Effector CD8-positive, alpha-beta T cell (primary cell): ENCODE measurements around the gene MAVS.
"Not testable (repeated sequence)": the region's sequence is repeated elsewhere in the genome, so short reads cannot be mapped to it uniquely, and the experiment has no call there.

Source experiments
- DNase-seq: peaks from one replicate; lab custom pipeline; 2025; lab: John Stamatoyannopoulos, UW

The MAVS gene

DNA sequence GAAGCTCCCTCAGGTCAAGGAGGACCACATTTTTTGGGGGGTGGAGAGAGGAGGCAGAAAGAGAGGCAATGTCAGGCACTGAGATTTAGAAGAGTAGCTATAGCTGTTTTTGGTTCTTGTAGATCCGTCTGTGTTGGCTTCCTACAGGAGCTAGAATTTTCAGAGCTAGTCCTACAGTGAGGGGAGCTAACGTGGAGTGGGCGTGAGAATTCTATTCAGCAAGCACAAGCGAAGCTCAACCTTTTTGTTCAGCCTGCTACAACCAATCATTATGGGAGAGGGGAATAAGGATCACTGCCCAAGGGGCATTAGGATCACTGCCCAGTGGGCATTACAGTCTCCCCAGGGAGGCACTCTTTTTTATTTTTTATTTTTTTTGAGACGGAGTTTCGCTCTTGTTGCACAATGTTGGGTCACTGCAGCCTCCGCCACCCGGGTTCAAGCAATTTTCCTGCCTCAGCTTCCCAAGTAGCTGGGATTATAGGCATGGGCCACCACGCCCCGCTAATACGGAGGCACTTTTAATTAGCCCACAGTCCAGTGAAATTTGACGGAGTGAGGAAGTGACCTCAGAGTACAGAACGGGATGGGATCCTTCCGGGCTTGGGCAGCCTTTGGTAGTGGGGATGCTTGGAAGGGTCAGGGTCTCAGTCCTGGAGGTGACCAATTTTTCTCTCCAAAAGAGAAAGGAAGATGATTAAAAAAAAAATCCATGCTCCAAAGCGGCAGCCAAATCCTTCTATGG is 41.4 kb downstream of the MAVS start:
- no peak for DNase-seq

DNA sequence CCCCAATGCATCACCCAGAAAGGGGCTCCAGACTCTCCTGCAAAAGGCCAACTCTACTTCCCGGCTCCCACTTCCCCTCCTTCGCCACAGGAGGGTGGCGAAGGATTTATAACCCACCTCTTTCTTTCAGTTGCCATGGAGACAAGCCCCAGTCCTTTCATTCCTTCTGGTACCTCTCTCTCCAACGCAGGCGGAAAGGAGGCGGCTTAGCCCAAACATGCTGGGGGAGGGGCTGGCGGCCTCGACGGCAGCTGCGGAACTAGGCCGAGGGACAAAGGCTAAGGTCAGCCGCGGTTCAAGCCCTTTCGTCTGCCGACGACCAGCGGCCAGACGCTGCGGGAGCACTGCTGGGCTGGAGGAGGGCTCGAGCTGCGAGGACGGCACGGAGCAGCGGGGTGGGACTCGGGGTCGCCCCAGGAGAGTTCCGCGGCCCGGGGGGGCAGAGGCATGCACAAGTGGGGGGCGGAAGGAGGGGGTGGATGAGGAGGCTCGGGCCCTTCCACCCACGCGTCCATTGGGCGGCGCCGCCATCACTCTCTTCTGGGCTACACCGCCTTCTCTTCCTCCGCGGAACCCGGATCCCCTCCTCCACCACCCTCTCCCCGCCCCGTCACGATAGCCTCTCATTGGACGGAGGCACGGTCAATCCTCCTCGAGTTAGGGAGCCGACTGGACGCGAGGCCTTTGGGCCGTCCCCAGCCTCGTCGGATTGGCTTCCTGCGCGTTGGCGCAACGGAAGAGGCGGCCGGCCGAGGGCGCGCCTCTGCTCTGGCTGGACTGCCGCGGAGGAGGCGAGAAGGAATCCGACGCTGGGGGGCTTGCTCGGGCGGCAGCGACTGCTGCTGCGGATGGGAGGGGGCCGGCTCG is 42.2 kb downstream of the MAVS start, which contains the start of gene PANK2:
TSS of gene PANK2 (plus strand) at position 766 of the 867 bp plus-strand sequence.
- peak; percentile 95 for DNase-seq

DNA sequence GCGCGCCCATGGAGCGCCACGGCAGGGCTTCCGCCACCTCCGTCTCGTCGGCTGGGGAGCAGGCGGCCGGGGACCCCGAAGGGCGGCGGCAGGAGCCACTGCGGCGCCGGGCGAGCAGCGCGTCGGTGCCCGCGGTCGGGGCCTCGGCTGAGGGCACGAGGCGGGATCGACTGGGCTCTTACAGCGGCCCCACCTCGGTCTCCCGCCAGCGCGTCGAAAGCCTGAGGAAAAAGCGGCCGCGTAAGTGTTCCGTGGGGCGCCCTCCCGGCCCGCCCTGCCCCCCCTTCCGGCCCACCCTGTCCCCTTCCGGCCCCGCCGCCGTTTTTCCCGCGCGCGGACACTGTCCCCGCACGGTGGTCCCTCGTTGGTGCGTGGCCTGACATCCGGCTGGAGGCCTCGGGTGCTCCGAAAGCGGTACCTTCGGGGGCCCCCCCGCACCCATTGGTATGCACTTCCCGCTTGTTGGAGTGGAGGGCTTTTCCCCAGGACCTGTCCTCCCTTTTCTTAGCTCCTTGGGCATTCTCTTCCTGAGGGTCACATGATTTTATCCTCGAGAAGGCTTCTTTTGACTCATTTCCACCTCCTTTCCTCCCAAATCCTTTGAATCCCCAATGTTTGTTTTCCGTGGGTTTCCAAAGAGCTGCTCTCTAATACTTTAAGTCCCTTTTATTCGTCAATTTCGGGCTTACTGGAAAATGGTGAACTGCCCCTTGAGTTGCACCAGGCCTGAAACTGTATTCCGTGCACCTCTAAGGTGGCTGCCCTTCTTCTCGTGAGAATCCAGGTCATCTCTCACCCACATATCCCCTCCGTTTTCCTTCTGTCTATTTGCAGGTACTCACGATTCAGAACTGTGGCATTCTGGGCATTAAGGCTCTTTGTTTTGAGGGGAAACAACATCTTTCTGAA is 43.1 kb downstream of the MAVS start:
- DNase-seq: peak; percentile 11

DNA sequence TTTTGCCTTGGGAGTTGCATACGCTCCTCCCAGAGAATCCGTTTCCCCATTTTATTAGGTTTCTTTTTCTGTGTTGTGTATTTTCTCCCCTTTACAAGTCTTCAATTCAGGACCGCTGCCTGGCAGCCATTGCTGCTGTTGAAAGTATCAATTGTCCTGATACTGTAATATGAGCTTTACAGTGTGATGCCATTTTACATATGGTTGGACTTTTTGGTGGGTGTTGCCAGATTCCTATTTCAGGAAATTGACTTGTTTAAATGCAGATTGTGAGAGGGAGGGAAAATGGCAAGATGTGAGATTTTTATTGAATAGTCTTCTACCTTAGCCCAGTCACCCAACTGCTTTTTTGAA is 43.7 kb downstream of the MAVS start:
- no peak for DNase-seq

DNA sequence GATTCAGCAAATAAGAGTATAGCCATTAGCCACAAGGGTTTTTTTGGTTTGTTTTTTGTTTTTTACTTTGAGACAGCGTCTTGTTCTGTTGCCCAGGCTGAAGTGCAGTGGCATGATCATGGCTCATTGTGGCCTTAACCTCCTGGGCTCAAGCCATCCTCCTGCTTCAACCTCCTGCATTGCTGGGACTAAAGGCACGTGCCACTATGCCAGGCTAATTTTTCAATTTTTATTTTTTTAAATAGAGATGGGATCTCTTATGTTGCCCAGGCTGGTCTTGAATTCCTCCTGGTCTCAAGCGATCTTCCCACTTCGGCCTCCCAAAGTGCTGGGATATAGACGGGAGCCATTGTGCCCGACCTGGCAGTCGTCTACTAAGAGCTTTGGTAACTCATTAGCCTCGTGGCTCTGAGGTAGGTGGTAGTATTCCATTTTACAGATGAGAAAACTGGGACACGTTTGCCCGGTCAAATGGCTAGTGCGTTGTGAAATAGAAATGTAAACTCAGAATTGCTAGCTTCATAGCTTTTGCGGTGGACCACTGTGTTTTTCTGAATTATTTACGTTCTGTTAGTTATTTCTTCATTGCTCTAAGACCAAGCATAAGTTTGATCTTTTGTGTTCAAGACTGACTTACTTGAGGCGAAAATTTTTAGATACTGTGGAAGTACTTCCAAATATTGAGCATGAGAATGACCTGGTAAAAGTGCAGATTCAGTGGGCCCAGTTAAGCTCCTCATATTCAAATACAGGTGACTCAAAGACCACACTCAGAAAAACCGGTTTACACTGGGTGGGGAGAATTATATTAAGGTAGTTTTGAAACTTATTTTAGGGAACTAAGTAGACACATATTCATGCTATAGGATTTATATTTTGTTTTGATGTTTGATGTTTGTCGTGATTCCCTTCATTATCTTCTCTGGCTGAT is 44.6 kb downstream of the MAVS start:
- DNase-seq: no peak

DNA sequence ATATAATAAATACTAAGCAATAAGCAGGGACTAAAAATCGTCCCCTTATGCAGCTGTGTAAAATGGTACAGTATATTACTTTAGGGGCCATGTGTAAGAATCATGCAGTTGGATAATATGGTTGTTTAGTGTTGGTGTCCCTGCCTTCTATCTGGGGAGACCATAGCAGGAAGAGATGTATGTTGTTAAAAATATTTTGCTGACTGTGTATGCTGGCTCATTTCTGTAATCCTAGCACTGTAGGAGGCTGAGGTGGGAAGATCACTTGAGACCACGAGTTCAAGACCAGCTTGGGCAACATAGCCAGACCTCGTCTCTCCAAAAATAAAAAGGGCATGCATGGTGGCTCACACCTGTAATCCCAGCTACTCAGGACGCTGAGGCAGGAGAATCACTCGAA is 48.2 kb downstream of the MAVS start:
- no peak for DNase-seq

DNA sequence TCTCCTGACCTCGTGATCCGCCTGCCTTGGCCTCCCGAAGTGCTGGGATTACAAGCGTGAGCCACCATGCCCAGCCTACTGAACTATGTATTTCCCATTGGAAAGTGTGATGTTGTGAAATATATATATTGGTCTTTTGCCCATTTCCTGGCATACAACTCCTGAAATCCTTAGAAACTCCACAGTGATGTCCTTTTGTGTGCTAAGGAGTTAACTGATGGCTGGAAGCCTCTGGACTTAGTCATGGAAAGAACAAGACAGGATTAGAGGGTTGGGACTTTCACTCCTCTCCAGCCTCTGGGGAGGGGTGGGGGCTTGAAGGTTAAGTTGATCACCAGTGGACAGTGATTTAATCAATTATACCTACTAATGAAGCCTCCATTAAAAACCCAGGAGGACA is 49.7 kb downstream of the MAVS start:
- DNase-seq: no peak

DNA sequence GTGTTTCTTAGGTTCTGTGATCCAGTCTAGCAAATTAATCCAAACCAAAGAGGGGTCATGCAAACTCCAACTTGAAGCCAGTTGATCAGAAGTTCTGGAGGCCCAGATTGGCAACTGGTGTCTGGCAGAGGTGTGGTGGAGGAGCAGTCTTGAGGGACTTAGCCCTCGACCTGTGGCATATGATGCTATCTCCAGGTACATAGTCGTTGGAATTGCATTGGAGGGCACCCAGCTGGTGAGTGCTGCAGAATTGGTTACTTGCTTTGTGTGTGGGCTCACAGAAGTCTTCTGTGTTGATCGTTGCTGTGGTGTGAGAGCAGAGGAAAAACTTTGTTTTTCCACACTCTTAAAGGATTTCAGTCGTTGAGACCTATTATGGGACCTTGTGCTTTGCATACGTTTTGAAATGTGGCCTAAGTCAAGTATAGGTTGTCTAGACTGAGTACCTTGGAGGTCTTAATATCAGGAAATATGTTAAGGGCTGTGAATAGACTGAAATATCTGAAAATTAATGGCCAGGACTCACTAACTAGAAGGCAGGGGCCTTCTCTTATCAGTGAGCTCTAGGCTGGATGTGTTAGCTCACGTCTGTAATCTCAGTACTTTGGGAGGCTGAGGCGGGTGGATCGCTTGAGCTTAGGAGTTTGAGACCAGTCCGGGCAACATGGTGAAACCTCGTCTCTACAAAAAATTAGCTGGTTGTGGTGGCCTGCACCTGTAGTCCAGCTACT is 50.4 kb downstream of the MAVS start:
- no peak for DNase-seq

DNA sequence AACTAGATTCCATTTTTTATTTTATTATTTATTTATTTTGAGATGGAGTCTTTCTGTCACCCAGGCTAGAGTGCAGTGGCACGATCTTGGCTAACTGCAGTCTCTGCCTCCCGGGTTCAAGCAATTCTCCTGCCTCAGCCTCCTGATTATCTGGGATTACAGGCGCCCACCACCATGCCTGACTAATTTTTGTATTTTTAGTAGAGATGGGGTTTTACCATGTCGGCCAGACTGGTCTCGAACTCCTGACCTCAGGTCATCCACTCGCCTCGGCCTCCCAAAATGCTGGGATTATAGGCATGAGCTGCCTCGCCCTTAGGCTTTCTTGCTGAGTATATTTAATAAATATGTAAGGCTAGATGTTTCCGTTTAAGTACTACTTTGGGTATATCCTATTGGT is 51.5 kb downstream of the MAVS start:
- DNase-seq: not testable (repeated sequence)

DNA sequence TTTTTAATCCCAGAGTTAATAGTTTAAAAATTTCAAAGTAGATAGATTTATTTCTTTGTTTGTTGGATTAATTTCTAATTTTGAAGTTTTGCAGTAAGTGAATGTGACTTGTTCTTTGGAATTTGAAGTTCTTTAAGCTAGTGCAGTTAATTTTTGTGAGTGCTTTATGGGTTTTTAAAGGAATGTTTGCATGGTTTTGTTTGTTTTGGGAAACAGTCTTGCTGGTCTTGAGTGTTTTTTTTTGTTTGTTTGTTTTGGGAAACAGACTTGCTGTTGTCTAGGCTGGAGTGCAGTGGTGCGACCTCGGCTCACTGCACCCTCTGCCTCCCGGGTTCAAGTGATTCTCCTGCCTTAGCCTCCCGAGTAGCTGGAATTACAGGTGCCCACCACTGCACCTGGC is 52.0 kb downstream of the MAVS start:
- DNase-seq: no peak

DNA sequence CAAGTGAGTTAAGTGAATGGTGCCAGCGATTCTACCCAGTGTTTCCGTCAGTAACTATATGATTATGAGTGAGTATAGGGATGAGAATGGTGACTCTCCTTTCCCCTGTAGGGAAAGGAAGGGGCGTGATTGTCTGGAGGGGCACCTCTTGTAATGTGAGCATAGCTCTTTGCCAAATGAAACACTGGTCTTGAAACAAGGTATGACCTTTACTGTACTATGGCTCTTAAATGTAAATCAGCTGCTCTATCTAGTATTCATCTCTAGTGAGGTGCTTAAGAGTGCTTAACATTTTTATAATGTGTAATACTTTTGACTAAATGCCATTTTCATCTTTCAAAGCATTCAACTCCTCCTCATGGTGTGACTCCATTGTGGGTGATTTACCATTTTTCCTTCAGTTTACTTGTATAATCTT is 53.6 kb downstream of the MAVS start:
- no peak for DNase-seq

DNA sequence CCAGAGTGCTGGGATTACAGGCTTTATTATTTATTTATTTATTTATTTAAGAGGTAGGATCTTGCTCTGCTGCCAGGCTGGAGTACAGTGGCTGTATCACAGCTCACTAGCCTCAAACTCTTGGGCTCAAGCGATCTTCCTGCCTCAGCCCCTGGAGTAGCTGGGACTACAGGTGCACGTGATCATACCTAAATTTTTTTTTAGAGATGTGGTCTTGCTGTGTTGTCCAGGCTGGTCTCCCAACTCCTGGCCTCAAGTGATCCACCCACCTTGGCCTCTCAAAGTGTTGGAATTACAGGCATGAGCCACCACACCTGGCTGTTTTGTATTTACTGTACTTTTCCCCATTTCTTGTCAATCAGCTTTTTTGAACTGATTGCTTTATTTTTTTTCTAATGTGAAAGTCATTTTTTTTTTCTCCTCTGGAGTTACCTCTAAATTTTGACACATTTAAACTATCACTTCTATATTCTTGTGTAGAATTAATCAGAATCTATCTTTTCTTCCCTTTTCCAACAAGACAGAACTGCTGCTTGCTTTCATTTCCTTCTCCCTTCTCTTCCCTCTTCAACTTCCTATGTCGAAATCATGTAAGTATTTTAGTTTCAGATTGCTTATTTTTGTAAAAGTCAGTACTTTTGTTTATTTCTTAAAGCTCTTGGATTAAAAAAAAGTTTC is 54.5 kb downstream of the MAVS start:
- no peak for DNase-seq

DNA sequence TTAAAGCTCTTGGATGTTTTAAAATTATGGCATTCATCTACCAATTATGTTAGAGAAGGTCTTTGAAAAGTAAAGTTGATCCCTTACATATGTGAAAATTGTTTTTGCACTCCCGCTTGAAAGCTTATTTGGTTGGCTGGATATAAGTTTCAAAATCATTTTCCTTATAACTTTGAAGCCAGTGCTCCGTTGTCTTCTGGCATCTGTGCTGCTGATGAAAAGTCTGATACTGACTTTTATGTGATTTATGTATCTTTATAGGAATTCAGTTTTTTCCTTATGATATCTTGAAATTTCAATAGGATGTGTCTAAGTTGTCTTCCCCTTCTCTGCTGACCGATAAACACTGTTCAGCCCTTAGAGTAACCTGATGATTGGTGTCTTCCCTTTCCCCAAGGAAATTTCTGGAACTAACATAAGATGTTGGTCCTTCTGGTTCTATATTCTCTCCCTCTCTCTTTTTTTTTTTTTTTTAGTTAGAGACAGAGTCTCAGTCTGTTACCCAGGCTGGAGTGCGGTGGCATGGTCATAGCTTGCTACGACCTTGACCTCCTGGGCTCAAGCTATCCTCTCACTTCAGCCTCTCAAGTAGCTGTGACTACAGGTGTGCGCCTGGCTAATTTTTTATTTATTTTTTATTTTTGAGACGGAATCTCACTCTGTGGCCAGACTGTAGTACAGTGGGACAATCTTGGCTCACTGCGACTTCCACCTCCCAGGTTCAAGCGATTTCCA is 55.2 kb downstream of the MAVS start:
- DNase-seq: no peak

DNA sequence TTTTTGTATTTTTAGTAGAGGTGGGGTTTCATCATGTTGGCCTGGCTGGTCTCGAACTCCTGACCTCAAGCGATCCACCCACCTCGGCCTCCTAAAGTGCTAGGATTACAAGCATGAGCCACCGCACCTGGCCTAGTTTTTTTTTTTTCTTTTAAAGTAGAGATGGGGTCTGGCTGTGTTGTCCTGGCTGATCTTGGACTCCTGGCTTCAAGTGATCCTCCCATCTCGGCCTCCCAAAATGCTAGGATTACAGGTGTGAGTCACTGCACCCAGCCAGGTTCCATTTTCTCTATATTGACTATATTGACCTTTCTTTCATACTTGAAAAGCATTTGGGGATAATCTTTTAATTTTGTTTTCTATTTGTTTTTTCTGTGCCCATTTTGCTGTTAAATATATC is 55.8 kb downstream of the MAVS start:
- DNase-seq: no peak

DNA sequence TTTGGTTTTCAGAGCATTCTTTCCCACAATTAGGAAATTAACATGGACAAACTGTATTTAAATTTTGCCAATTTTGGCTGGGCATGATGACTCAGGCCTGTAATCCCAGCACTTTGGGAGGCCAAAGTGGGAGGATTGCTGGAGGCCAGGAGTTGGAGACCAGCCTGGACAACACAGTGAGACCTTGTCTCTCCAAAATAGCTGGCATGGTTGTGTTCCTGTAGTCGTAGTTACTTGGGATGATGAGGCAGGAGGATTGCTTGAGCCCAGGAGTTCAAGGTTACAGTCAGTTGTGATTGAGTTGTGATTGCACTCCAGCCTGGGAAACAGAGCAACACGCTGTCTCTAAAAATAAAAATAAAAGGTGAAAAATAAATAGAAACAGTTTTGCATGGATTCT is 57.6 kb downstream of the MAVS start:
- no peak for DNase-seq

DNA sequence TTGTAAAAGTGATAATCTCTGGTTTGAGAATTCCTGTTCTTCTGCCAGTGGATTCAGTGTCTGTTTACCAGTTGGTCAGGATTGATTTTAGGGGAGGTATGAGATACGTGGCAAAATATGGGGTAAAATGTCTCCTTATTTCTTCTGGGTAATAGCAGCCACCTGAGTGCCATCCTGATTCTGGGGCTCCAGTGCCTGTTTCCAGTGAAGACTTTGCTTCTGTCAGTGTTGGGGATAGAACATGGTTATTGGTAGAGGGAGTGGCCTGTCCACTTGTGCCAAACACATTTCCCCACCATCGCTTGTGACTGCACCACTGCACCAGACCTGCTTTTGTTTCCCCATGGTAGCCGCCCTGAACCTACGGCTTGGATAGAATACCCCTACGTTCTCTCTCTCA is 58.2 kb downstream of the MAVS start:
- no peak for DNase-seq

DNA sequence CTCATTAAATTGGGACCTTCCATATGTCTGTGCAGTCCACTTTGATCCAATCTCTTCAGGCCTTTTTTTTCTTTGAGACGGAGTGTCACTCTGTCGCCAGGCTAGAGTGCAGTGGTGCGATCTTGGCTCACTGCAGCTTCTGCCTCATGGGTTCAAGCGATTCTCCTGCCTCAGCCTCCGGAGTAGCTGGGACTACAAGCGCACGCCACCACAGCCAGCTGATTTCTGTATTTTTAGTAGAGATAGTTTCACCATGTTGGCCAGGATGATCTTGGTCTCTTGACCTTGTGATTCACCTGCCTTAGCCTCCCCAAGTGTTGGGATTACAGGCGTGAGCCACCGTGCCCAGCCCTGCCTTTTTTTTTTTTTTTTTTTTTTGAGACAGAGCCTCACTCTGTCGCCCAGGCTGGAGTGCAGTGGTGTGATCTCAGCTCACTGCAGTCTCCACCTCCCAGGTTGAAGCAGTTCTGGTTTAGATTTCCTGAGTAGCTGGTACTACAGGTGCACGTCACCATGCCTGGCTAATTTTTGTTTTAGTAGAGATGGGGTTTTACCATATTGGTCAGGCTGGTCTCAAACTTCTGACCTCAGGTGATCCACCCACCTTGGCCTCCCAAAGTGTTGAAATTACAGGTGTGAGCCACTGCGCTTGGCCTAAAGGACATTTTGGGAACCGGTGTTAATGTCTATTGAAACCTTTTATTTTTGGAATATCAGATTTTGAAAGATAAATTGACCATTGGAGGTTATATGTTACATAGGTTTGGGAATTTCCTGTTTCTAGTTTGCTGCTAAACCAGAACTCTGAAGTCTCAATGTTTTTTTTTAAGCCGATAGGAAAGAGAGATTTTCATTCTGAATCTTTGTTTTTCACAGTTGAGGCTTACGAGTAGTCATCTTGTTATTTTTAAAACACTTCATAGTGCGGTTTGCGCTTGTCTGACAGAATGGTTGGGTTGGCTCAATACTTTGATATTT is 60.4 kb downstream of the MAVS start:
- DNase-seq: not testable (repeated sequence)

DNA sequence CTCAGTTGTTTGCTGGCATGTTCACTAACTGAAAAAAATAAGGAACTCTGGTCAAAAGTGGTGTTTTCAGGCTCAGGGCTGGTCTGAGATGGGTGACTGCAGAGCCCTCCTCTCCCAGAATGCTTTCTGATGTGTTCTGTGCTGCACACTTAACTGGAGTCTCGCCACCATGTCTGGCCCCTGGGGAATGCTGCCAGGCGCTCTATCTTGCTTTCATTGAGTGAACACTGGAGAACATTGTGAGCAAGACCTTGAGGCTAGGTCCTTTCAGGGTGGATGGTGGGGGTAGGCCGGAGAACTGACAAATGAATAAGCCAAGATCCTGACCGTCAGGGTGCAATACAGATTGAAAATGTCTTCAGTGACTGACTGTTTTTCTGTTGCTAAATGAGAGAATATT is 62.0 kb downstream of the MAVS start:
- no peak for DNase-seq
